Measurements from ENCODE around the gene NLGN4Y. TPM values are rescaled to one million over a fixed set of nuclear protein-coding genes. Genes with fewer than 3 reads are reported as not detected.
A peak's percentile ranks its signal among the peaks of the same experiment; 100 is the strongest.

The NLGN4Y gene
- total and polyA plus RNA-seq, 2 of the 13 experiments (the other 11 are each of a cell fraction or from before 2014, with no cell fraction given) = 6.0 to 16.5 TPM

- TF ChIP-seq ARID5B (CRISPR knock-in tag; IDR thresholded peaks at IDR 0.05) (no peak), E2F5 (CRISPR knock-in tag; conservative IDR thresholded peaks at IDR 0.05) (no peak), KDM5A (IDR thresholded peaks at IDR 0.05; ENCODE audit: borderline replicate concordance, low read length) (no peak), POLR2G (IDR thresholded peaks at IDR 0.05; ENCODE audit: low read depth, low read length) (peak; percentile 63; the same call in 1 of the 2 replicates), ZNF292 (CRISPR knock-in tag; IDR thresholded peaks at IDR 0.05; ENCODE audit: borderline replicate concordance, low read depth) (peak; percentile 66), PRDM15 (CRISPR knock-in tag; IDR thresholded peaks at IDR 0.05) (0 out of 2 replicates have a peak, but pooled peaks have one; percentile 25), ZBTB7A (CRISPR knock-in tag; IDR thresholded peaks at IDR 0.05) (peak; percentile 51; the same call in 1 of the 2 replicates), HNF4A (CRISPR knock-in tag; IDR thresholded peaks at IDR 0.05) (peak; percentile 53), ZFY (CRISPR knock-in tag; IDR thresholded peaks at IDR 0.05) (peak; percentile 89), SP140L (CRISPR knock-in tag; IDR thresholded peaks at IDR 0.05; ENCODE audit: borderline replicate concordance) (no peak), GABPA (IDR thresholded peaks at IDR 0.05; ENCODE audit: low read depth, low read length) (no peak), GABPA (CRISPR knock-in tag; IDR thresholded peaks at IDR 0.05; ENCODE audit: low read depth) (no peak), MEIS2 (CRISPR knock-in tag; IDR thresholded peaks at IDR 0.05) (no peak; the same call in 1 of the 2 replicates), HMGXB4 (CRISPR knock-in tag; IDR thresholded peaks at IDR 0.05; ENCODE audit: borderline replicate concordance in 1 of 2, low read depth in 1 of 2) (peak; percentile 47 to 89; a peak in 3 of 4 replicates), BHLHE40 (IDR thresholded peaks at IDR 0.05; ENCODE audit: low read length) (no peak), SALL1 (CRISPR knock-in tag; IDR thresholded peaks at IDR 0.05) (peak; percentile 9; the same call in 1 of the 2 replicates), STAG1 (CRISPR knock-in tag; IDR thresholded peaks at IDR 0.05) (peak; percentile 29; the same call in 1 of the 2 replicates)
Measured at GRCh38 chrY:14524272-14525231, at the start of gene NLGN4Y (continued).

Data from HepG2 (cell line).